Measurements from ENCODE around the gene CBLB. TPM values are rescaled to one million over a fixed set of nuclear protein-coding genes. Genes with fewer than 3 reads are reported as not detected.

The CBLB gene
- total RNA-seq = 100 to 1,000 TPM in 2 of 5 donors, 10 to 100 TPM in 3; 81.3 to 120 (median 99.6) TPM
- 119 TPM for total RNA-seq (2013)
- 60.5 to 268 (median 99.9) reads per million in 29 experiments for total RNA-seq

DNA sequence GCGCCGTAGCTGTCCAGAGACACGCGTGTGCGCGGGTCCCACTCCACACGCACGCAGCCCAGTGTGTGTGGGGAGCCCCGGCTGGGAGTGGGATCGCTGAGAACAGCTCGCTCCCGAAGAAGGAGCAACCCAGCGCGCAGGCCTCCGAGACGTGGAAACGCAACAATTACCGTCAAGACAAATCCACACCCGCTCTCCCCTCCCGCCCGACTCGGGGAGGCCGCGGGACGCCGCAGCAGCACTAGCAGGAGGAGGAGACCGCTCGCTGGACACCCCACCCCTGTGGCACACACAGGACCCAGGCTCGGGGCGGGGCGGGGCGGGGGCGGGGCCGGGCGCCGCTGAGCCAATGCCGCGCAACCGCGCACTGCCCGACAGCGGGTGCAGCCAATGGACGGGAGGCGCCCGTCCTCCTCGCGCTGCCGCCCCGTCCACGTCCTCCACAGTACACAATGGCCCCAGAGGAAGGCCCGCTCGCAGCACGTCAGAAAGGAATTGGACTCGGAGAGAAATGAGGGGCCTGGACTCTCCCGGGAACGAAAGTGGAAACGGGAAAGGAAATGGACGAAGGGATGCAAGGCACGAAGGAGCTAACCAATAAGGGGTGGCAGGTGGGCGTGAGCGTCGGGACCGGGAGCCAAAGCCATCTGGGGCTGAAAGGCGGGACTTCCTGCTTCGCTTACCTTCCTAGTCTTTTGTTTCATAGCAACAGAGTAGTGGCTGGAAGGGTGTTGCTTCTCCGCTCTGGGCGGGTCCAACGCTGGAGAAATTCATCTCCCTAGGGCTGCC, at the start of gene CBLB:
Gene CBLB, minus strand, starts transcription at position 271 of the 789 bp plus-strand sequence. CDS start 1,435 bp downstream, outside the sequence.
- H3K36me3 Mint-ChIP-seq = peaks cover 25% of the 10 kb centered on the region
- H3K27me3 Mint-ChIP-seq = no peaks in the 10 kb centered on the region
- whole genome bisulfite sequencing (ENCODE audit: insufficient coverage) = 0% methylated on average over 23 of the region's 68 CpGs
- no peaks in the 10 kb centered on the region for H3K27me3 ChIP-seq (replicated peaks in 1 of 2; ENCODE audit: control insufficient read depth in 2 of 2, extremely low read depth in 1 of 2, insufficient read depth in 2 of 2, low read length in 1 of 2)
- peaks cover 44 to 57% (median 46%) of the 10 kb centered on the region in 3 donors for H3K4me1 Mint-ChIP-seq
- peak within 1 kb of the TSS; percentile 96 for H3K27ac Mint-ChIP-seq
- H3K27ac ChIP-seq (ENCODE audit: low read length) = peak within 1 kb of the TSS; percentile 85
- H3K4me3 Mint-ChIP-seq = peak within 1 kb of the TSS; percentile 88 to 98 (median 93)
- DNase-seq = peak; percentile 72 to 91 (median 82)
- H3K4me3 ChIP-seq (ENCODE audit: control insufficient read depth in 1 of 2, extremely low read depth in 1 of 2, low read length in 1 of 2) = peak within 1 kb of the TSS; percentile 96 to 98
- H3K9me3 Mint-ChIP-seq = no peaks in the 10 kb centered on the region
- ChIA-PET CTCF (interaction anchor here in 1 of 2 donors (0.6 to 1.5 kb wide), 5 partner anchors 8 to 501 kb away, joined by 3 read pairs; no protein-coding TSS in a partner anchor), POLR2A (interaction anchor here in 1 of 2 donors (0.6 to 1.0 kb wide), 5 partner anchors 12 to 180 kb away, joined by 3 to 5 read pairs (median 3); no protein-coding TSS in a partner anchor)
- peaks cover 9 to 32% of the 10 kb centered on the region in 2 experiments for H3K4me1 ChIP-seq (ENCODE audit: control insufficient read depth in 1 of 2, extremely low read depth in 1 of 2, insufficient read depth in 2 of 2, low read length in 2 of 2)
- ATAC-seq (replicated peaks in 1 of 4) = peak; percentile 88 to 94 (median 91)
- H3K36me3 ChIP-seq (ENCODE audit: control insufficient read depth in 2 of 2, extremely low read depth in 1 of 2, insufficient read depth in 1 of 2, low read length in 1 of 2) = peaks cover 0 to 7% of the 10 kb centered on the region in 2 donors
- no peaks in the 10 kb centered on the region for H3K9me3 ChIP-seq

DNA sequence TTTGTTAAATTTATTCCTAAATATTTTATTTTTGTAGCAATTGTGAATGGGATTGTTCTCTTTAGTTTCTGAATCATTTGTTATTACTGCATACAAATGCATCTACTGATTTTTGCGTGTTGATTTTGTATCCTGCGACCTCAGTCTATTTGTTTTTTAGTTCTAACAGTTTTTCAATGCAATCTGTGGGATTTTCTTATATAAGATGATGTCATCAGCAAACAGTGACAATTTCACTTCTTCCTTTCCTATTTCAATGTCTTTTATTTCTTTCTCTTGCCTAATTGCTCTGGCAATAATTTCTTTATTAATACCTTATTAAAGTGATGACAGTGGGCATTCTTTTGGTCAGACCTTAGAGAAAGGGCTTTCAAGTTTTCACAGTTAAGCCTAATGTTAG, 48.0 kb upstream of the CBLB start:
- Histone ChIP-seq H3K4me3 (ENCODE audit: control insufficient read depth in 1 of 2, extremely low read depth in 1 of 2, low read length in 1 of 2) (no peak overlapping the region), H3K9me3 (no peaks in the 10 kb centered on the region), H3K4me1 (ENCODE audit: control insufficient read depth in 1 of 2, extremely low read depth in 1 of 2, insufficient read depth in 2 of 2, low read length in 2 of 2) (no peaks in the 10 kb centered on the region), H3K27me3 (replicated peaks in 1 of 2; ENCODE audit: control insufficient read depth in 2 of 2, extremely low read depth in 1 of 2, insufficient read depth in 2 of 2, low read length in 1 of 2) (no peaks in the 10 kb centered on the region), H3K36me3 (ENCODE audit: control insufficient read depth in 2 of 2, extremely low read depth in 1 of 2, insufficient read depth in 1 of 2, low read length in 1 of 2) (no peaks in the 10 kb centered on the region), H3K27ac (ENCODE audit: low read length) (no peak overlapping the region)
- WGBS (ENCODE audit: insufficient coverage) = no CpG with 5 or more reads among the region's 2 CpGs
- H3K9me3 Mint-ChIP-seq = peaks cover 9 to 30% (median 12%) of the 10 kb centered on the region in 3 donors
- H3K36me3 Mint-ChIP-seq = peaks cover 10% of the 10 kb centered on the region
- no peak overlapping the region for H3K27ac Mint-ChIP-seq
- POLR2A ChIA-PET = no interaction called here
- DNase-seq (no peak), ATAC-seq (replicated peaks in 1 of 4) (no peak)
- peaks cover 9 to 14% (median 13%) of the 10 kb centered on the region in 3 donors for H3K4me1 Mint-ChIP-seq
- H3K27me3 Mint-ChIP-seq = no peaks in the 10 kb centered on the region
- H3K4me3 Mint-ChIP-seq = no peak overlapping the region
- CTCF ChIA-PET = no interaction called here

DNA sequence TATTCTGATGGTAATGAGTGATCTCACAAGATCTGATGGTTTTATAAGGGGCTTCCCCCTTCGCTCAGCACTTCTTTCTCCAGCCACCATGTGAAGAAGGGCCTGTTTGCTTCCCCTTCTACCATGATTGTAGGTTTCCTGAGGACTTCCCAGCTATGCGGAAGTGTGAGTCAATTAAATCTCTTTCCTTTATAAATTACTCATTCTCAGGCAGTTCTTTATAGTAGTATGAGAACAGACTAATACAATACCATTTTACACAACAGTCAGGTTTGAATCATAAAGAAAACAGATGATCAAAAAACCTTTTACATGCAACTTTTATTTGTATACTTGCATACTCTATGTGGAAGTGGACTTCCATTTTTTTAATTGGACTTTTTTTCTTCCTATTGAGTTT, 46.7 kb upstream of the CBLB start:
- H3K27ac ChIP-seq (ENCODE audit: low read length) = no peak overlapping the region
- no CpG with 5 or more reads among the region's 2 CpGs for WGBS (ENCODE audit: insufficient coverage)

DNA sequence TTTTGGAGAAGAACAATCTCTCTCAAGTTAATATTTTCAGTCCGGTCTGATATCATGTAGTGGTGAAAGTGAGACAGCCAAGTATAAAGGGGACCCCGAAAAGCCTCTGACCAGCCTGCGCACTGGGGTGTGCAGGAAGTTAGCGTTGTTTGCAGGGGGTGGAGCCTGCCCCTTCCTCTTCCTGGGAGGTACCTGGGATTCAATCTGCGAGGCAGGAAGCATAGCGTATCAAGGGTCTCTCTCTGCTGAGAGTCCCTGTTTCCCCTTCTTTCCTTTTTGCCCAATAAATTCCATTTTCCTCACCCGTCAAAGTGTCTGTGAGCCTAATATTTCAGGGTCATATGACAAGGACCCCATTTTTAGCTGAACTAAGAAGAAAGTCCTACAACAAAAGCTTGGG, 44.8 kb upstream of the CBLB start:
- POLR2A ChIA-PET = interaction anchor here in 1 of 2 donors (0.7 kb wide), 1 partner anchor 545 kb away, joined by 3 read pairs; no protein-coding TSS in a partner anchor
- H3K4me3 Mint-ChIP-seq = no peak overlapping the region
- H3K9me3 Mint-ChIP-seq = peaks cover 4 to 14% (median 9%) of the 10 kb centered on the region in 3 donors
- H3K36me3 Mint-ChIP-seq = no peaks in the 10 kb centered on the region
- Histone ChIP-seq H3K36me3 (ENCODE audit: control insufficient read depth in 2 of 2, extremely low read depth in 1 of 2, insufficient read depth in 1 of 2, low read length in 1 of 2) (no peaks in the 10 kb centered on the region), H3K27ac (ENCODE audit: low read length) (no peak overlapping the region), H3K27me3 (replicated peaks in 1 of 2; ENCODE audit: control insufficient read depth in 2 of 2, extremely low read depth in 1 of 2, insufficient read depth in 2 of 2, low read length in 1 of 2) (no peaks in the 10 kb centered on the region), H3K9me3 (no peaks in the 10 kb centered on the region), H3K4me3 (ENCODE audit: control insufficient read depth in 1 of 2, extremely low read depth in 1 of 2, low read length in 1 of 2) (no peak overlapping the region), H3K4me1 (ENCODE audit: control insufficient read depth in 1 of 2, extremely low read depth in 1 of 2, insufficient read depth in 2 of 2, low read length in 2 of 2) (no peaks in the 10 kb centered on the region)
- no peaks in the 10 kb centered on the region for H3K4me1 Mint-ChIP-seq
- WGBS (ENCODE audit: insufficient coverage) = 98% methylated on average over 5 of the region's 7 CpGs
- H3K27ac Mint-ChIP-seq = no peak overlapping the region
- DNase-seq (no peak), ATAC-seq (replicated peaks in 1 of 4) (no peak)
- CTCF ChIA-PET = interaction anchor here in 1 of 2 donors (0.6 kb wide), 1 partner anchor 210 kb away, joined by 4 read pairs; no protein-coding TSS in a partner anchor
- H3K27me3 Mint-ChIP-seq = no peaks in the 10 kb centered on the region

More for the DNA sequence above, 46.7 kb upstream of the CBLB start:
- H3K4me1 Mint-ChIP-seq = peaks cover 9 to 13% (median 9%) of the 10 kb centered on the region in 3 donors
- ChIA-PET CTCF (no interaction called here), POLR2A (no interaction called here)
- peaks cover 7 to 25% (median 9%) of the 10 kb centered on the region in 3 donors for H3K9me3 Mint-ChIP-seq
- no peak for ATAC-seq (replicated peaks in 1 of 4)
- Histone ChIP-seq H3K4me1 (ENCODE audit: control insufficient read depth in 1 of 2, extremely low read depth in 1 of 2, insufficient read depth in 2 of 2, low read length in 2 of 2) (no peaks in the 10 kb centered on the region), H3K4me3 (ENCODE audit: control insufficient read depth in 1 of 2, extremely low read depth in 1 of 2, low read length in 1 of 2) (no peak overlapping the region), H3K27me3 (replicated peaks in 1 of 2; ENCODE audit: control insufficient read depth in 2 of 2, extremely low read depth in 1 of 2, insufficient read depth in 2 of 2, low read length in 1 of 2) (no peaks in the 10 kb centered on the region), H3K36me3 (ENCODE audit: control insufficient read depth in 2 of 2, extremely low read depth in 1 of 2, insufficient read depth in 1 of 2, low read length in 1 of 2) (no peaks in the 10 kb centered on the region), H3K9me3 (no peaks in the 10 kb centered on the region)
- peaks cover 8% of the 10 kb centered on the region for H3K36me3 Mint-ChIP-seq
- no peak overlapping the region for H3K4me3 Mint-ChIP-seq
- H3K27ac Mint-ChIP-seq = no peak overlapping the region
- no peaks in the 10 kb centered on the region for H3K27me3 Mint-ChIP-seq
- DNase-seq = no peak

DNA sequence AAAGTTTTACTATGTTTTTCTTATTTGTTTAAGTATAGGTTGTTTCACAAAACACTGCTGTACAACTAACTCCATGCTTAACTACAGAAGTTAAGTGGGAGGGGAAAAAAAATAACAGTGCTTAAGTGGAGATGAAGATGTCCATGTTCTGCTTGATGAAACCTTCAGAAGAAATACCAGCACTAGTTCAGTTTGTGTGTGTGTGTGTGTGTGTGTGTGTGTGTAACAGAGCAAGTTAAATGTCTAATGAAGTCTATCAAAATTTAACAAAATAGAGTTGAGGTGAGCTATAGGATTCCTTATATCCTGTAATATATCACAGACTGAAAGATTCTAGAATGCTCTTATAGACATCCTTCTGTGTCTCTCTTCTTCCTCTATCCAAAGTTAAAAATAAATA, 44.1 kb upstream of the CBLB start:
- Mint-ChIP-seq H3K36me3 (no peaks in the 10 kb centered on the region), H3K4me1 (peaks cover 0 to 1% (median 1%) of the 10 kb centered on the region in 3 donors), H3K27me3 (no peaks in the 10 kb centered on the region), H3K4me3 (no peak overlapping the region), H3K9me3 (peaks cover 4 to 14% (median 9%) of the 10 kb centered on the region in 3 donors), H3K27ac (no peak overlapping the region)
- DNase-seq (no peak), ATAC-seq (replicated peaks in 1 of 4) (no peak)
- Histone ChIP-seq H3K4me3 (ENCODE audit: control insufficient read depth in 1 of 2, extremely low read depth in 1 of 2, low read length in 1 of 2) (no peak overlapping the region), H3K27me3 (replicated peaks in 1 of 2; ENCODE audit: control insufficient read depth in 2 of 2, extremely low read depth in 1 of 2, insufficient read depth in 2 of 2, low read length in 1 of 2) (no peaks in the 10 kb centered on the region), H3K4me1 (ENCODE audit: control insufficient read depth in 1 of 2, extremely low read depth in 1 of 2, insufficient read depth in 2 of 2, low read length in 2 of 2) (no peaks in the 10 kb centered on the region), H3K36me3 (ENCODE audit: control insufficient read depth in 2 of 2, extremely low read depth in 1 of 2, insufficient read depth in 1 of 2, low read length in 1 of 2) (no peaks in the 10 kb centered on the region), H3K27ac (ENCODE audit: low read length) (no peak overlapping the region), H3K9me3 (no peaks in the 10 kb centered on the region)
- CTCF ChIA-PET = interaction anchor here in 1 of 2 donors (0.6 kb wide), 1 partner anchor 210 kb away, joined by 4 read pairs; no protein-coding TSS in a partner anchor
- POLR2A ChIA-PET = no interaction called here

DNA sequence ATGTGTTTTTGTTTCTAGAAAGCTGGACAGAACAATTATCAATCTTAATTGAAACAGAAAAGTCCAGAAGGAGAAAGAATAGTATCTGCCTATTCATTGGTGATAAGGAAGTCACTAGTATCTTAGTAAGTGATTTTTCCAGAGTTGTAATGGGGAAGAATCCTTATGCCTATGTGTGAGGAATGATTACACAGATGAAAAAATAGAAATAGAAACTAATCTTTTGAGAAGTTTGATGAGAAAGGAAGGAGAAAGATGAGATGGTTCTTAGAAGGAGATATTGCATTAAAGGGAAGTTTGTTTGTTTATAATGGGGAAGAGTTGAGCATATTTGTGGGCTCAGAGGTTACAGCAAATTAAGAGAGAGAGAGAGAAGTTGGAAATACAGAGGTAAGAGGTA, 42.7 kb upstream of the CBLB start:
- Mint-ChIP-seq H3K36me3 (no peaks in the 10 kb centered on the region), H3K27ac (no peak overlapping the region), H3K9me3 (peaks cover 4 to 11% (median 6%) of the 10 kb centered on the region in 3 donors), H3K4me1 (peaks cover 0 to 11% (median 6%) of the 10 kb centered on the region in 3 donors), H3K27me3 (no peaks in the 10 kb centered on the region), H3K4me3 (no peak overlapping the region)
- DNase-seq (no peak), ATAC-seq (replicated peaks in 1 of 4) (no peak)
- ChIA-PET POLR2A (no interaction called here), CTCF (no interaction called here)
- no peaks in the 10 kb centered on the region for H3K36me3 ChIP-seq (ENCODE audit: control insufficient read depth in 2 of 2, extremely low read depth in 1 of 2, insufficient read depth in 1 of 2, low read length in 1 of 2)
- no peak overlapping the region for H3K4me3 ChIP-seq (ENCODE audit: control insufficient read depth in 1 of 2, extremely low read depth in 1 of 2, low read length in 1 of 2)
- no peaks in the 10 kb centered on the region for H3K27me3 ChIP-seq (replicated peaks in 1 of 2; ENCODE audit: control insufficient read depth in 2 of 2, extremely low read depth in 1 of 2, insufficient read depth in 2 of 2, low read length in 1 of 2)
- H3K27ac ChIP-seq (ENCODE audit: low read length) = no peak overlapping the region
- H3K9me3 ChIP-seq = no peaks in the 10 kb centered on the region
- H3K4me1 ChIP-seq (ENCODE audit: control insufficient read depth in 1 of 2, extremely low read depth in 1 of 2, insufficient read depth in 2 of 2, low read length in 2 of 2) = peaks cover 0 to 11% of the 10 kb centered on the region in 2 experiments
